ENCODE data around the gene KRTAP19-8.

GRCh38 chr21:31045841-31046240 is 7.6 kb upstream of the KRTAP19-8 start:
- no peak for TF ChIP-seq CTCF (IDR thresholded peaks at IDR 0.05)
- no peak for TF ChIP-seq POLR2A (IDR thresholded peaks at IDR 0.05)

Data from Peyer's patch (tissue), 4 donors.